Measurements from ENCODE around the gene AGR3.

The AGR3 gene

GRCh38 chr7:16818732-16819131, 63.1 kb downstream of the AGR3 start:
- no peak for DNase-seq

- no peak for DNase-seq
Observed at GRCh38 chr7:16817536-16817935, 64.2 kb downstream of the AGR3 start.

- DNase-seq: no peak
Observed at GRCh38 chr7:16816824-16817223, 65.0 kb downstream of the AGR3 start.

GRCh38 chr7:16815001-16815400, 66.8 kb downstream of the AGR3 start:
- no peak for DNase-seq

GRCh38 chr7:16813232-16813616, 68.6 kb downstream of the AGR3 start:
- DNase-seq: no peak

GRCh38 chr7:16812542-16813231, 69.1 kb downstream of the AGR3 start:
- DNase-seq: no peak

GRCh38 chr7:16811551-16811950, 70.2 kb downstream of the AGR3 start:
- DNase-seq: no peak

- no peak for DNase-seq
Observed at GRCh38 chr7:16810573-16810972, 71.2 kb downstream of the AGR3 start.

- DNase-seq: no peak
Observed at GRCh38 chr7:16810112-16810511, 71.7 kb downstream of the AGR3 start.

Data from stimulated activated CD4-positive, alpha-beta T cell treated with anti-CD3 and anti-CD28 coated beads, Interleukin-1b, Interleukin-23, amount 100 ng/mL, for 48 hours (primary cell).